ENCODE data around the gene CCDC77. TPM values are rescaled to one million over a fixed set of nuclear protein-coding genes. Genes with fewer than 3 reads are reported as not detected.

The CCDC77 gene
- total RNA-seq, 2 experiments from 2014 or later = 5.3 to 7.8 TPM

- Histone ChIP-seq H3K9me3 (ENCODE audit: control insufficient read depth in 1 of 2, insufficient read depth in 1 of 2, low read length in 2 of 2) (no peaks in the 10 kb centered on the region), H3K4me3 (ENCODE audit: low read length) (peak overlapping the region; percentile 91), H3K36me3 (ENCODE audit: insufficient read depth, low read length) (peaks cover 35% of the 10 kb centered on the region), H3K4me1 (ENCODE audit: insufficient read depth, low read length) (peaks cover 12% of the 10 kb centered on the region), H3K27ac (ENCODE audit: low read depth in 1 of 2, low read length in 2 of 2) (no peak overlapping the region), H3K27me3 (ENCODE audit: control insufficient read depth in 1 of 2, insufficient read depth in 2 of 2, low read length in 2 of 2) (no peaks in the 10 kb centered on the region)
- peaks cover 63% of the 10 kb centered on the region for H3K4me1 Mint-ChIP-seq (ENCODE audit: low read depth)
- H3K36me3 Mint-ChIP-seq (ENCODE audit: low read depth) = peaks cover 69% of the 10 kb centered on the region
- ATAC-seq (ENCODE audit: poor library complexity) (no peak), DNase-seq (no peak)
- POLR2A ChIA-PET = interaction anchor here (0.7 kb wide), 1 partner anchor 21 kb away, joined by 4 read pairs; no protein-coding TSS in a partner anchor
- intact Hi-C loops (cut with DNase I, micrococcal nuclease) = no loop called here
- no peaks in the 10 kb centered on the region for H3K27me3 Mint-ChIP-seq
- H3K9me3 Mint-ChIP-seq = no peaks in the 10 kb centered on the region
- H3K4me3 Mint-ChIP-seq = peak overlapping the region; percentile 99
- TF ChIP-seq CTCF (IDR thresholded peaks at IDR 0.05) = no peak
- no peak overlapping the region for H3K27ac Mint-ChIP-seq
- CTCF ChIA-PET = no interaction called here
Measured at GRCh38 chr12:386651-387050, 14.8 kb upstream of the CCDC77 start.

GRCh38 chr12:388012-388411 is 13.4 kb upstream of the CCDC77 start:
- Histone ChIP-seq H3K27ac (ENCODE audit: low read depth in 1 of 2, low read length in 2 of 2) (peak overlapping the region; percentile 90 to 93), H3K4me3 (ENCODE audit: low read length) (peak overlapping the region; percentile 91), H3K36me3 (ENCODE audit: insufficient read depth, low read length) (peaks cover 21% of the 10 kb centered on the region), H3K27me3 (ENCODE audit: control insufficient read depth in 1 of 2, insufficient read depth in 2 of 2, low read length in 2 of 2) (no peaks in the 10 kb centered on the region), H3K9me3 (ENCODE audit: control insufficient read depth in 1 of 2, insufficient read depth in 1 of 2, low read length in 2 of 2) (no peaks in the 10 kb centered on the region), H3K4me1 (ENCODE audit: insufficient read depth, low read length) (peaks cover 12% of the 10 kb centered on the region)
- DNase-seq (no peak), ATAC-seq (ENCODE audit: poor library complexity) (no peak)
- Mint-ChIP-seq H3K27ac (peak overlapping the region; percentile 93), H3K9me3 (no peaks in the 10 kb centered on the region), H3K27me3 (no peaks in the 10 kb centered on the region), H3K36me3 (ENCODE audit: low read depth) (peaks cover 58% of the 10 kb centered on the region), H3K4me1 (ENCODE audit: low read depth) (peaks cover 60% of the 10 kb centered on the region), H3K4me3 (peak overlapping the region; percentile 99)
- TF ChIP-seq CTCF (IDR thresholded peaks at IDR 0.05) = no peak
- ChIA-PET POLR2A (interaction anchor here (0.6 to 3.4 kb wide), 2 partner anchors 13 to 19 kb away, joined by 3 to 90 read pairs; partner anchors contain the start of gene CCDC77), CTCF (no interaction called here)
- intact Hi-C loops (cut with DNase I, micrococcal nuclease) = no loop called here

GRCh38 chr12:388541-389141 is 12.8 kb upstream of the CCDC77 start:
- H3K36me3 ChIP-seq (ENCODE audit: insufficient read depth, low read length) = peaks cover 15% of the 10 kb centered on the region
- POLR2A ChIA-PET = interaction anchor here (0.6 to 3.4 kb wide), 12 partner anchors 11 to 1100 kb away, joined by 3 to 90 read pairs (median 3); partner anchors contain the start of gene CCDC77
- peak overlapping the region; percentile 99 for H3K4me3 Mint-ChIP-seq
- peaks cover 51% of the 10 kb centered on the region for H3K36me3 Mint-ChIP-seq (ENCODE audit: low read depth)
- no peaks in the 10 kb centered on the region for H3K27me3 Mint-ChIP-seq
- CTCF ChIA-PET = interaction anchor here (0.7 to 2.5 kb wide), 3 partner anchors 9 to 142 kb away, joined by 3 to 25 read pairs (median 3); partner anchors contain the start of gene CCDC77
- peak overlapping the region; percentile 91 for H3K4me3 ChIP-seq (ENCODE audit: low read length)
- peak; percentile 35 for ATAC-seq (ENCODE audit: poor library complexity)
- peak overlapping the region; percentile 90 to 93 for H3K27ac ChIP-seq (ENCODE audit: low read depth in 1 of 2, low read length in 2 of 2)
- no peaks in the 10 kb centered on the region for H3K9me3 Mint-ChIP-seq
- peaks cover 12% of the 10 kb centered on the region for H3K4me1 ChIP-seq (ENCODE audit: insufficient read depth, low read length)
- TF ChIP-seq CTCF (IDR thresholded peaks at IDR 0.05) = no peak
- DNase-seq = peak in 12 of 14 experiments; percentile 27 to 81 (median 46)
- no peaks in the 10 kb centered on the region for H3K27me3 ChIP-seq (ENCODE audit: control insufficient read depth in 1 of 2, insufficient read depth in 2 of 2, low read length in 2 of 2)
- H3K4me1 Mint-ChIP-seq (ENCODE audit: low read depth) = peaks cover 56% of the 10 kb centered on the region
- peak overlapping the region; percentile 93 for H3K27ac Mint-ChIP-seq
- no peaks in the 10 kb centered on the region for H3K9me3 ChIP-seq (ENCODE audit: control insufficient read depth in 1 of 2, insufficient read depth in 1 of 2, low read length in 2 of 2)
- intact Hi-C loops (cut with DNase I, micrococcal nuclease) = loop anchor here (1.0 kb wide), 1 partner anchor 13 kb away; the partner anchor contains the start of gene CCDC77 (in 2 of the 2)
